ENCODE measurements around the gene RET.

RET gene

GRCh38 chr10:43073191-43073590, 3.7 kb upstream of the RET start:
- TF ChIP-seq CTCF (IDR thresholded peaks at IDR 0.05; ENCODE audit: insufficient read depth, missing control alignments): no peak
- DNase-seq (ENCODE audit: insufficient read length, low spot score): no peak
- FAIRE-seq: no peak

- FAIRE-seq (no peak), DNase-seq (ENCODE audit: insufficient read length, low spot score) (no peak)
- no peak for TF ChIP-seq CTCF (IDR thresholded peaks at IDR 0.05; ENCODE audit: insufficient read depth, missing control alignments)
These were observed 3.1 kb upstream of the RET start for GRCh38 chr10:43073721-43074120.

- FAIRE-seq: no peak
- TF ChIP-seq CTCF (IDR thresholded peaks at IDR 0.05; ENCODE audit: insufficient read depth, missing control alignments): no peak
- DNase-seq (ENCODE audit: insufficient read length, low spot score): no peak
These were observed 2.5 kb upstream of the RET start for GRCh38 chr10:43074409-43074808.

- no peak for TF ChIP-seq CTCF (IDR thresholded peaks at IDR 0.05; ENCODE audit: insufficient read depth, missing control alignments)
- no peak for DNase-seq (ENCODE audit: insufficient read length, low spot score)
- no peak for FAIRE-seq
These were observed 1.9 kb upstream of the RET start for GRCh38 chr10:43074827-43075611.

GRCh38 chr10:43075612-43076003, 1.3 kb upstream of the RET start:
- FAIRE-seq: no peak
- no peak for DNase-seq (ENCODE audit: insufficient read length, low spot score)
- no peak for TF ChIP-seq CTCF (IDR thresholded peaks at IDR 0.05; ENCODE audit: insufficient read depth, missing control alignments)

GRCh38 chr10:43076311-43076875, 476 bp upstream of the RET start:
- DNase-seq (ENCODE audit: insufficient read length, low spot score) (no peak), FAIRE-seq (no peak)
- TF ChIP-seq CTCF (IDR thresholded peaks at IDR 0.05; ENCODE audit: insufficient read depth, missing control alignments): no peak
